ENCODE data around the gene ST7. TPM values are rescaled to one million over a fixed set of nuclear protein-coding genes. Genes with fewer than 3 reads are reported as not detected.

The ST7 gene
- total RNA-seq, 4 donors from 2014 or later = 16.2 to 38.6 (median 22.5) TPM

DNA sequence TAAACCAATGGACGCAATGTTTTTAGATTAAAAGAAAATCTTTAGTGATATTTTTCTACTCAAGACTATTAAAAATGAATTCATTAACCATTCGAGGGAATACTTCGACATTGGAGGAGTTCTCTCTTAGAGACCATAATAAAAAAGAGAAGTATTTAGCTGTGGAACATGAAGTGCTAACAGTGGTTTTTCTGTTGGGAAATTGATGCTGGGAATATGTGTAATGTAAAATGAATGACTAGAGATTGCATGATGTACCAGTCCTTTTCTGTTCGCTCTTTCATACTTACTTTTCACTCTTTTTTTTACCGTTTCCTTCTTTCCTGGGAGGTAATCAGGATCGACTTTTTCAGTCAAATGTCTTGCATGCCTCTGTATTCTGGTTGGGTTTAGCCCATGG lies 41.3 kb downstream of the ST7 start:
- TF ChIP-seq, protein P1, sequence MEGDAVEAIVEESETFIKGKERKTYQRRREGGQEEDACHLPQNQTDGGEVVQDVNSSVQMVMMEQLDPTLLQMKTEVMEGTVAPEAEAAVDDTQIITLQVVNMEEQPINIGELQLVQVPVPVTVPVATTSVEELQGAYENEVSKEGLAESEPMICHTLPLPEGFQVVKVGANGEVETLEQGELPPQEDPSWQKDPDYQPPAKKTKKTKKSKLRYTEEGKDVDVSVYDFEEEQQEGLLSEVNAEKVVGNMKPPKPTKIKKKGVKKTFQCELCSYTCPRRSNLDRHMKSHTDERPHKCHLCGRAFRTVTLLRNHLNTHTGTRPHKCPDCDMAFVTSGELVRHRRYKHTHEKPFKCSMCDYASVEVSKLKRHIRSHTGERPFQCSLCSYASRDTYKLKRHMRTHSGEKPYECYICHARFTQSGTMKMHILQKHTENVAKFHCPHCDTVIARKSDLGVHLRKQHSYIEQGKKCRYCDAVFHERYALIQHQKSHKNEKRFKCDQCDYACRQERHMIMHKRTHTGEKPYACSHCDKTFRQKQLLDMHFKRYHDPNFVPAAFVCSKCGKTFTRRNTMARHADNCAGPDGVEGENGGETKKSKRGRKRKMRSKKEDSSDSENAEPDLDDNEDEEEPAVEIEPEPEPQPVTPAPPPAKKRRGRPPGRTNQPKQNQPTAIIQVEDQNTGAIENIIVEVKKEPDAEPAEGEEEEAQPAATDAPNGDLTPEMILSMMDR (IDR thresholded peaks at IDR 0.05; ENCODE audit: low read depth) = no peak

DNA sequence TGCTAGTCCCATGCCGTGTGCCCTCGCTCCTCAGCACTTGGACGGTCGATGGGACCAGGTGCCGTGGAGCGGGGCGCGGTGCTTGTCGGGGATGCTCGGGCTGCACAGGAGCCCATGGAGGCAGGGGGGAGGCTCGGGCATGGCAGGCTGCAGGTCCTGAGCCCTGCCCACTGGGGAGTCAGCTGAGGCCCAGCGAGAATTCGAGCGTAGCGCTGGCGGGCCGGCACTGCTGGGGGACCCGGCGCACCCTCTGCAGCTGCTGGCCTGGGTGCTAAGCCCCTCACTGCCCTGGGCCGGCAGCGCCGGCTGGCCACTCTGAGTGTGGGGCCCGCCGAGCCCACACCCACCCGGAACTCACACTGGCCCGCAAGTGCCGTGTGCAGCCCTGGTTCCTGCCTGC lies 44.7 kb downstream of the ST7 start:
- TF ChIP-seq, protein P1 (IDR thresholded peaks at IDR 0.05; ENCODE audit: low read depth) = no peak

DNA sequence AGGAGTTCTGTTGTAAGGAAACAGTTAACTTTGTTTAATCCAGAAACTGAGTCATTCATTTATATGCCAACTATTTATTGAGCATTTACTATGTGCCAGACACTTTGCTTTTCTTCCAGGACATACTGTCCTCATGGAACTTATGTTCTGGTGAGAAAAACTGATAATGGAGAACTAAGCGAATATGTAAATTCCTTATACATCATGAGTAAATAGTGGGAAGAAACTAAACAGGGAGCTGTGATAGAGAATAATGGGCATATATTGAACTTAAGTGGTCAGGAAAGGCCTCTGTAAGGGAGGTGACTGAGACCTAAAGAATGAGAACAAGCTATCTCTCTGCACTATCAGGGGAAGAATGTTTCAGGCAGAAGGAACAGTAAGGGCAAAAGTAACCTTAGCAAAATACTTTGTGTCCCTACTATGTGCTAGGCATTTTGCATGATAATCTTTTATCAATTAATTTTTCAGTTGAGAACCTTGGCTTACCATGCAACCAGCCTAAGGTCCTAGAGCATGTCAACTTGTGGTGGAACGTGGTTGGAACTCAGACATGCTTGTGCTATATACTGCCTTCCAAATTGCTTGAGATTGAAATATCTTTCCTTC lies 45.4 kb downstream of the ST7 start:
- TF ChIP-seq, protein P1 (IDR thresholded peaks at IDR 0.05; ENCODE audit: low read depth) = no peak

DNA sequence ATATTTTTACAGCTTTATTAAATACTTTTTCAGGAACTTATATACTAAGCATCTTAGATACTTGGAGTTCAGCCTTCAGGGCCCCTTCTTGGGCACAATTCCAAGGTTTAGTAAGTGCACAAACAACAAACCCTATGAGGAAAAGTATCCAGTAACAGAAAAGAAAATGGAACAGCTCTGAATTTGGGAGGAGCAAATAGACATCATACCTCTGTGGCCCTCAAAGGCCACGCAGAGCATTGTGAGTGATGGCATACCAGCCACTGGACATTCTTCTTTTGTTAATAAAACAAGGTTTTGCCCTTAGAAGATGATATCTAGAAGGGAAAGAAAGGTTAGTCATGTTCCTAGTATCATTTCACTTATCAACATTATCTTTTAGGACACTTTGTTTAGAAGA lies 46.0 kb downstream of the ST7 start:
- TF ChIP-seq, protein P1 (IDR thresholded peaks at IDR 0.05; ENCODE audit: low read depth) = no peak

DNA sequence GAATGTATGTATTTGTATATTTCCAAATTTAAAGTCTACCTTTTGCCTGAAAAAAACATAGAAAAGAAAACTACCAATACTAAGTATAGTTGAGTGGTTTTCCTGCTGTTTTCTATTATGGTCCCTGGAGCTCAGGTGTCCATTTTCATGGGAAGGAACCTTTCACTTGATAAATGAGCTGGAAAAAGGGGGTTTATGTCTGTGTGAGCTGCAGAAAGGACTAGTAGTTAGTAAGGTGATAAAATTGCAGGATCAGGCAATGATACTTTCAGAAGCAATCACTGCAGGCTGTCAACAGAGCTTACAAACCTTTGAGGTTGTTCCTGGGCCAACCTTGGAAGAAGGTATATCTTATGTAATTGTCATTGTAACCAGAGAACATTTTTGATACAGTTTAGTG lies 48.0 kb downstream of the ST7 start:
- TF ChIP-seq, protein P1 (IDR thresholded peaks at IDR 0.05; ENCODE audit: low read depth) = no peak

DNA sequence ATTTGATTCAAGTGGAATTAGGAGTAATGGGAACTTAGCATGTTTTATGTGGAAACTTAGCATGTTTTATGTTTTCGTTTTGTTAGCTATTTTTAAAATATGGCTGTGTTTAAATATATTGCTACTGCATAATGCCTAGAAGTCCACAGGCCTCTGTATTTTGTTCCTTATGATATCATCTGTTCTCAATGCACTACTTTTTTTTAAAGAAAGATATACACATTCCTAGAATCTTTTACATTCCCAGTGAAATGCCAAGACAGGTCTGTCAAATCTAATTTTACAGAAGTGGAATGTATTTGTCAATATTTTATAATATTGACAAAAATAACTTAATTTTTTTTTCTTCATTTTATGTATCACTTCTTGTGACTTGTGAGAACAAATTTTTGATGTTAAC lies 51.6 kb downstream of the ST7 start:
- TF ChIP-seq, protein P1 (IDR thresholded peaks at IDR 0.05; ENCODE audit: low read depth) = no peak

DNA sequence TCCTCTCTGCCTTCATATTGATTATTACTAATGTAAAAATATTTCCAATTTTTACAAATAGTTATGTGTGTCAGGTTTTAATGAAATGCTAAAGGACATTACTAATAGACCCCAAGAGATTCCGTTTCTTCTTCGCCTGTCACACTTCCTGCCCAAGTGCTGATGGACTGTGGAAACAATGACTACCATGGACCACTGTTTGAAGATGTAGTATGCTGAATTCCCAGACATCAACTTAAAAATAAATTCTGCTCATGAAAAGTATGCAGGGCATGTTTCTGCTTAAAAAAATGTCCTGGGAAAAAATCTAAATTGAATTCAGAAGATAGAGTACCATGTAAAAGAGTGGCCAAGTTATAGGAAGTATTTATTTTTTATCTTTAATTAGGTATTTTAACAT lies 52.1 kb downstream of the ST7 start:
- TF ChIP-seq, protein P1 (IDR thresholded peaks at IDR 0.05; ENCODE audit: low read depth) = no peak
